Subcutaneous adipose tissue (tissue), 4 donors: ENCODE measurements around the gene RPS10. TPM values are rescaled to one million over a fixed set of nuclear protein-coding genes. Genes with fewer than 3 reads are reported as not detected.

ENCODE experiments used
- CTCF ChIP-seq: fragments of 450-650 bp; IDR thresholded peaks from one replicate; pipeline ENCODE4 v1.5.1; 2016; ENCODE audit warnings: low read depth, mild to moderate bottlenecking, control low read depth, antibody characterized with exemption, moderate library complexity
- total RNA-seq, 4 donors: library from RNA; depleted of rRNA; stranded (reverse); fragments of >200 nt; gene quantifications; one replicate each; pipeline ENCODE4 v1.1.0, GENCODE V29; 2016

Gene RPS10
- 1,000 to 10,000 TPM; 1,387 to 2,386 (median 2,131) TPM for total RNA-seq

GRCh38 chr6:34425498-34426410 is at the start of gene RPS10:
TSS of gene RPS10 (minus strand) at chr6:34426069. CDS start at chr6:34425221, 848 bp downstream.
- no peak for TF ChIP-seq CTCF

GRCh38 chr6:34475238-34475682 is 49.4 kb upstream of the RPS10 start:
- TF ChIP-seq CTCF = no peak

GRCh38 chr6:34474754-34475153 is 48.9 kb upstream of the RPS10 start:
- no peak for TF ChIP-seq CTCF

GRCh38 chr6:34473967-34474366 is 48.1 kb upstream of the RPS10 start:
- TF ChIP-seq CTCF = no peak

- TF ChIP-seq CTCF = no peak
Measured at GRCh38 chr6:34472425-34472824, 46.6 kb upstream of the RPS10 start.

- no peak for TF ChIP-seq CTCF
Measured at GRCh38 chr6:34469499-34469898, 43.6 kb upstream of the RPS10 start.

- TF ChIP-seq CTCF = no peak
Measured at GRCh38 chr6:34468378-34468892, 42.6 kb upstream of the RPS10 start.
